Right hindlimb (tissue), 1 donor: ENCODE data around the gene IFITM10.

Experiments
- DNase-seq: peaks from one replicate; pipeline ENCODE4 v3.0.0-alpha.2; 2018

IFITM10 gene

DNA sequence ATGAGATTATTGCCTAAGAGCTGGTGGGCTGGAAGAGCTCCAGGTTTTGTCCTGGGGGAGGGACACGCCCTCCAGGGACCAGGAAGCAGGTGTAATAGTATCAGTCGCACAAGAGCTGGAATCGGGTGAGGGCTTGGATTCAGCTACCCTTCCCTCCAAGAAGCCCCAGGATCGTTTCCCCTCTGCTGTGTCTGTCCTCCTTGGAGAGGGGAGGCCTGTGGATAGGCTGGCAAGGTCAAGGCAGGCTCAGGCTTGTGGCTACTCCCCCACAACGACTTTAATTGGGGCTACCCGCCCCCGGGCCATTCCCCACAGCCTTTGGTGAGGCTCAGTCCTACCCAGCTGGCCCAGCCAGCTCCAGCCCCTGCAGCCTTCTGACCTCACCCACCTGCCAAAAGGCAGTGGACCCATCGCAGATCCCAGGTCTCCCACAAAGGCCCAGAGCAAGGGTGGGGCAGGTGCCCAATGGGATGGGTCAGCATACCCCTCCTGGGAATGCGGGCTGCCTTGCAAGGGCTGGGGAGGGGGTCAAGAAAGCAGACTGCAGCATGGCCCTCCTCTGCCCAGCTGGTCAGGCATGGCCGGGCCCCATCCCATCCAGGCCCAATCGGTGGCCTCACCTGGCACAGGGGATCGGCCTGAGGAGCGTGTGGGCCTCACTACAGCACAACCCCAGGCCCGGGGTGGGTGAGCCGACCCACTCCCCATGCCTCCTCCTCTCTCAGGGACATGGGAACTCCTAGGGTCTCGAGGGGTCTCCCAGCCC lies 12.3 kb upstream of the IFITM10 start:
- no peak for DNase-seq

DNA sequence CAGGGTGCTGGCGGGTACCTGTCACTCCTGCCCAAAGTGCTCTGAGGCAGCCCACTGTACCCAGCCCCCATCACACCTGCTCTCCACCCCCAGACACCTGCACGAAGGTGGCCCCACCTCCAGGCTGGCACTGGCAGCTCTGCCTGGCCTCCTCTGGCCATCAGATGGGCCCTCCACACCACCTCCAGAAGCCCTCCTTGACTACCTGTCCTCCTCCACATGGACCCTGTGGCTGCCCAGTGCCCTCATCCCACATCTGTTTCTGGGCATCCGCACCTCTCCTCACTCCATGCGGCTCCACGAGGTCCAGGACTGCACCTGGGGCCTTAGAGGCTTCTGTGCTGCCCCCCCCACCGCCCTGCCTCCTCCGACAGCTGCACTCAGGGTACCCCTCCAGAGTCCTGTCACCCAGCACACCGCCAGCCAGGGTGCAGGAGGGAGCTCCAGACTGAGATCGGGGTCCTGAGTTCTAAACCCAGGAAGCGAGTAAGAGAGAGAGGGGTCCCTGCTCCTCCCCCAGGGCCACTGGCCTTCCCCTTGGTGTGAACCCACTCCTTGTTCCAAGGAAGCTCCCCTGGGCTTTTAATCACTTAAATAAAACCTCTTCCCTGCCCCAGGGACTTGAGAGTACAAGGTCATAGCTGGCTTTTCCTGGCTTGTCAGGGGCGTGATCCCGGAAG lies 11.6 kb upstream of the IFITM10 start:
- no peak for DNase-seq

DNA sequence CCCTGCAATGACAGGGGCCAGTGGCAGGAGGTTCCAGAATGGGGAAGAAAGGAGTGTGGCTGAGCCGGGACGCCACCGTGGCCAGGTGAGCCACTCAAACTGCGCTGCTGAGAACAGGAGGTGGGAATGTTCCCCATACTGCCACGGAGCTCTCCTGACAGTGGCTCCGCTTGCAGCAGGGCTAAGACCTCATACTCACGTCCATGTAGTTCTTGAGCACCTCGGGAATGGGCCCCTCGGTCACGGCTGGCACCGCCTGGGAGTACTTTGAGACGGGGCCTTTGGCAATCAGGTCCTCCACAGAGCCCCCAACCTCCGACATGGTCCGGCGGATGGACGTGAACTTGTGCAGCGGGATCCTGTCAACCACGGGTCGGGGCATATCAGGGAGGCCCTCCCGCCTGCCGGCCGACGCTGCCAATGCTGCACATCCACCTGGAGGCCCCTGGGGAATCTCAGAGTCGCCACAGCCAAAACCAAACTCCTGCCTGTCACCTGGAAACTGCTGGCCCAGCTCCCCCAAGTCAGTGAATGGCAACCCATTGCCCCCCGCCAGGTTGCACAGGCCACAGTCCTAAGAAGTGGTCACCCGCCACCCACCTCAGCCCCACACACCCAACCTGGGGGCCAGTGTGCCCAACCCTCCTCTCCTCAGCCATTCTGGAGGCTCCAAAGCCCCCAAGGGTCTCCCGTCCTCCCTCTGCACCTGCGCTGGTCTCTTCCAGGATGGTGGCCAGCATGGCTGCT lies 10.9 kb upstream of the IFITM10 start:
- DNase-seq, result no peak

GRCh38 chr11:1760351-1761109 lies 10.1 kb upstream of the IFITM10 start:
- peak; percentile 69 for DNase-seq

DNA sequence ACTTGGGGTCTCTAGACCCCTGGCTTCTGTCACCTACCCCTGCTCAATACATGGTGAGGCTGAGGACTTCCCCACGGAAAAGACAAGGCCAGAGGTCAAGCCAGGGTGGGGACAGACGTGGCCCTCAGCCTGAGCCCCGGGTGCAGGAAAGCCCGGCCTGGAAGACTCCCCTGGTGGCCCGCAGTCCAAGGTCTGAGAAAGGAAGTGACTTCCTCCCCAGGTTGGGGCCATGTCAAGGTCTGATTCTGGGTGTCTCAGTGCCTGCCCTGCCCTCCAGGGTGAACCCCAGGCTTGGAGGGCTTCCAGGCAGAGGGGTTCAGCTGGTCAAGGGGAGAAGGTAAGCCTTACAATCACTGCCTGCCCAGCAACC lies 9.4 kb upstream of the IFITM10 start:
- no peak for DNase-seq

DNA sequence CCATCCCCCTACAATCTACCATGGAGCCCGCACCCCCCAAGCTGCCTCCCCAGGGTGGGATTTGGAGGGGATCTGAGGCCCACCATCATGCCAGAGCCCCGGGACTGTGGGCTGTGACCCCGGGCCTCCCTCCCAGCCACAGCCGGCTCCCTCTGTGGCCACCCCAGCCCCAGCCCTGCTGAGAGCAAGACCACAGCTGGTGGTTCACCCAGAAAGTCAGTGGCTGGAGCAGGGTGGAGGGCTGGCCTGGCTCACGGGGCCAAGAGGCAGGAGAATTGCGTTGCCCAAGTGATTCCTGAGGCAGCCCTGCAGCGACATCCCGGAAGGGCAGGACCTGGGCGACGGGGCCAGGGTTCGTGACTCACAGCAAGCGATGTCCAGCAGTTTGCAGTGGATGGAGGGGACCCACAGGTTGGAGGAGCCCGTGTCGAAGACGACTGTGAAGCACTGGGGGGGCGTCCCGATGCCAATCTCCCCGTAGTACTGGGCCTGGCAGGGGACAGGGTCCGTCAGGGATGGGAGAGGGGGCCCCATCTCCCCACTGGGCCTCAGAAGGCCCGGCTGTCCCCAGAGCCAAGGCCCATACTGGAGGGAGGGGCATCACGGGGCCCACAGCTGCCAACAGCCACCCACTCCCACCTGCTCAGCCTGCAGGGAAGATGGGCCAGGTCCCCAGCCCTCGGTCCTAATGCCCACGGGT lies 8.9 kb upstream of the IFITM10 start:
- DNase-seq, result no peak

GRCh38 chr11:1758611-1759150 lies 8.3 kb upstream of the IFITM10 start:
- DNase-seq, result no peak

GRCh38 chr11:1757861-1758610 lies 7.6 kb upstream of the IFITM10 start:
- DNase-seq, result no peak

- DNase-seq, result no peak
Observed at GRCh38 chr11:1756791-1757771, 6.7 kb upstream of the IFITM10 start.

DNA sequence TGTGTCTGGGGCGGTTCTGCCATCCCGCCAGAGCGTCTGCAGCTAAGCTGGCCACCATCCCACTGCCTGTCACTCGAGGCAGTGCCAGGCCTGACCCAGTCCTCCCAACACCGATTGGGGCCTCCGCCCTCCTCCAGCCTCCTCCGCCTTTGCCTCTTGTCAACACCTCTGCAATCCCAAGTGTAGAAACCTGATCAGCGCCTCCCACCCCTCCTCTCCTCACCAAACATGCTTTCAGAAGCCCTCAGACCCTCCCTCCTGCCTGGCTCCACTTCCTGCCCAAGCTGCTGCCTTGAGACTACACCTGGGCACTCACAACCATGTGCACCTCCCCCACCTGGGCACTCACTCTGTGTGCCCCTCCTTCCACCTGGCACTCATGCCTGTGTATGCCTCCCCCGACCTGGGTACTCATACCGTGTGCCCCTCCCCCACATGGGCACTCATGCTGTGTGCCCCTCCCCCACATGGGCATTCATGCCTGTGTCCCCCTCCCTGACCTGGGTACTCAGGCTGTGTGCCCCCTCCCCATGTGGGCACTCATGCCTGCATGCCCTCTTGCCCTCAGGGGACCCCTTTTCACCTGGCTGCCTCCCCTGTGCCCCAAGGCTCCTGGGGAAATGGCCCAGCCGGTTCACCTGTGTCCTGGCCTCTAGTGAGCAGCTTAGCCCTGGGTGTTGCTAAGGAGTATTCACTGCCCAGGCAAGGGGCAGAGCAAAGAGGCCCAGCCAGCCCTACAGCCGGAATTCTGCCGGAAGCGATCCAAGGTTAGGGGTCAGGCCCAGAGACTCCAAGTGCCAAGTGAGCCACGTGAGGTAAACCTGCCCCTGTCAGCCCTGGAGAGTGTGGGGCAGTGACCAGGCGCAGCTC lies 5.5 kb upstream of the IFITM10 start:
- DNase-seq, result no peak

DNA sequence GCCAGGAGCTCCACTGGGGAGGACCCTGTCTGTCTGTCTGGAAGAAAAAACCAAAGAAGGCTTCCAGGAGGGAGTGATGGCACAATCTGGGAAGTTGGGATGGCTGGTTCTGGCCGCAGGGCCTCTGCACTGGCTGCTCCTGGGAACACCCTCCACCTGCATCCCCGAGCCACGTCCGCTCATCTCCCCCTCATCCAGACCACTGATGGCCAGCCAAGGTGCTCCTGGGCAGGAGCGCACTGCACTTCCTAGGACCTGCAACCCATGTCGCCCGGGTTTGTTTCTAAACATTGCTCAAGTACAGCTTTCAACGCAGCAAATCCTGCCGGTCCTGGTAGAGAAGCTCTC lies 4.9 kb upstream of the IFITM10 start:
- DNase-seq, result no peak

DNA sequence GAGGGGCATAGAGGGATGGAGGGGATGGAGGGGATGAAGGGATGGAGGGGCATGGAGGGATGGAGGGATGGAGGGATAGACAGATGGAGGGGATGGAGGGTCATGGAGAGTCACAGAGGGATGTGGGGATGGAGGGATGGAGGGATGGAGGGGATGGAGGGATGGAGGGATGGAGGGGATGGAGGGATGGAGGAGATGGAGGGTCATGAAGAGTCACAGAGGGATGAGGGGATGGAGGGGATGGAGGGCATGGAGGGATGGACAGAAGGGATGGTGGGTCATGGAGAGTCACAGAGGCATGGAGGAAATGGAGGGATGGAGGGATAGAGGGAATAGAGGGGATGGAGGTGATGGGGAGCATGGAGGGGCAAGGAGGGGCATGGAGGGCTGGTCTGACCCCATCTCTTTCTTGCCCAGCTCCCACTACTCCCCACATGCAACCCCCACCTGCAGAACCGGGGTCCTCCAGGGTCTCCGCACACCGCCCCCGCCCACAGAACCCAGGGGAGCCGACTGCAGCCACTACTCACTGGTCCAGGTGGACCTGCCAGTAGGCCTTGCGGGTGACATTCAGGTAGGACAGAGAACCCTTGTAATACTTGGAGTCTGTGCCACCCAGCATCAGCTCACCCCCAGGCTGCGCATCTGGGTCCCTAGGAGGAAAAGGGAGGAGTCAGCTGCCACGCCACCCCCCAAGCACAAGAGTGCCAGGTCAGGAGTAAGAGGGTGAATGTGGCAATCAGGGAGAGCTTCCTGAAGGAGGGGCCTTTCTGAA lies 4.2 kb upstream of the IFITM10 start:
- no peak for DNase-seq

DNA sequence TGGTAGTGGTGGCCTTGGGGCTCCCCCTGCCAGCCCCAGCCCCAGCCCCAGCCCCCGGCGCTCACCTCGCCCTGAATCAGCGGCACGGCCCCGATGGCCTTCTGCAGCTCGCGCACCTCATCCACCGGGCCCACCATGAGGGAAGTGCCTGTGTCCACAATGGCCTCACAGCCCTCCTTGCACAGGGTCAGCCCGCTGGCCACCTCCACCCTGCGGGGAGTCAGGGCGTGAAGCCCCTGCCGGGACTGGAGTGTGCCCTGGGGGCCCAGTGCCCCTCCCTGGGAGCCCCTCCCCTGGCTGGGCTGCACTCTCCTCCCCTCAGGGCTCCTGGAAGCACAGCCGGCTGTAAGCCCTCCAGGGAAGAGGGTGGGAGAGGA lies 3.5 kb upstream of the IFITM10 start:
- no peak for DNase-seq

DNA sequence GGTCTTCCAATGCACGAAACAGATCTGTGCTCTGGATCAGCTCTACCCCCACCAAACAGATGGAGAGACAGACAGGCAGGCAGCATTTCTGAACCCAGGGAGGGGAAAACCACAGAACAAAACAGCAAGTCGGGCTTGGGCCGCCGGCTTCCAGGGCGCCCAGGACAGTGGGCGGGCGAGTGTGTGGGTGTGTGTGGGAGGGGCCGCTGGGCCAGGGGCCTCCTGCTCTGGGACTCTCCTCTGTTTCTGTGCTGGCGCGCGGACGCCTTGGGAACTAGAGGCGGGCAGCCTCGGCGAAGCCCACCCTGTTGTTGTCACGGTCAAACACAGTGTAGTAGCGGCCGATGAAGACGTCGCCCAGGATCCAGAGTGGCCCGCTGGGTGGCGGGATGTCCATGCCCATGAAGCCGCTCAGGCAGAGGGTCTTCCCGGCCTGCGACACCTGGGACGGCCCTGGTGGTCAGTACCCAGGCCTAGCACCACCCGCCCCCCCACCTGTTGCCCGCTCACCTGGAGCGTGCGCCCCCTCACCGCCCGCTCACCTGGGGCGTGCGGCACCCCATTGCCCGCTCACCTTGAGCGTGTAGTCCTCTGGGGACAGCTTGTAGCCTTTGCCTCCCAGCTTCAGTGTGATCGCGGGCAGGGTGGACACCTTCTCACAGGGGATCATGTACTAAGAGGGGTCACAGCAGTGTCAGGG lies 3.0 kb upstream of the IFITM10 start:
- no peak for DNase-seq

DNA sequence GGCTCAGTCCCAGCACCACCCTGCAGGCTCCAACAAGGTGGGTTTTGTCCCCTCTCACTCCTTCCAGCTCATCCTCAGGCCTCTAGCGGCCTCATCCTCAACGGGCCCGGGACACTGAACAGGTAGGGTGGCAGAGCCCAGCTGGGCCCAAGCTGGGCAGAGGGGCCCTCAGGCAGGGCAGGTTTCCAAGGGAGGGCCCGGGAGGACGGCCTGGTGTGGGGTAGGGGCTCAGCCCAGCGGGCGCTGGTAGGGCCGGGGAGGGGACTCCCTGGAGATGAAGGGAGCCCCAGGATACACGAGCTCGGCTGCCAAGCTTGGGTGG lies 2.5 kb upstream of the IFITM10 start:
- no peak for DNase-seq

DNA sequence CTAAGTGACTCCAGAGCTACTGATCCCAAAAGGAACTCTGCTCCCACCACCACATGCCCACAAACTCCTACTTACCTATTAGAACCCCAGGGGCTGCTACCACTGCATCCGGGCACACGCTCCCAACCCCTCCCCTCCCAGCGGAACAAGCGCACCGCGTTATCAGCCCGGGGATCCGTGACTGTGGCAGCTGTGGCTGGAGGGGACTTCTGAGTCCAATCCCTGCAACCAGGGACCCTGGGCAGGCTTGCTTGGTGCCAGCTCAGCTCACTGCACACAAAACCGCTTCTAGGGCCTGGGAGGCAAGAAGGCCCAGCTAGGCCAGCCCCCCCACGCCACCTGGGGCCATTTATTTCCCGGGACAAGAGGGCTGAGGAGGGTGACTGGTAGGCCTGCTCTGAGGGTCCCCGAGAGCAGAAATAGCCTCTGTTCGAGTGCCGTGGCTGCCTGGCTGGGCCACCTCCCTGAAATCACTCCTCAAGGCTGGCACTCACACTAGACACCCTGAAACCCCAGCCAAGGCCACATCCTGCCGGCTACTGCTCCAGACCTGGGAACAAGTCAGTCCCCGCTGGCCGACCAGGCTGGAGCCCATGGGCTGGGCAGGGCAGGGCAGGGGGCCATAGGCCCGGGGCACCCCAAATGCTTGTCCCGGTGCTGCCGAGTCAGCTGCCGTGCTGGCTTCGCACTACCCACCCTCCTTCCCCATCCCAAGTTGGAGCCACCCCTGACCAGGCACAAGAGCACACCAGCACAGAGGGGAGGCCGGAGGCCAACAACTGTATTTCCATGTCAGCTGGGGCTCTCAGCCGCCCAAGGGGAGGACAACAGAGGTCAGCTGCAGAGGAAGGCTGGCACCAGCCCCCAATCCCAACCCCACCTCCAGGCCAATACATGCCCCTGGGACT lies 1.9 kb upstream of the IFITM10 start:
- DNase-seq, result peak; percentile 15

- DNase-seq, result peak; percentile 18
Observed at GRCh38 chr11:1751531-1751921, 1.1 kb upstream of the IFITM10 start.
